HepG2 (cell line): Measurements from ENCODE around the gene RBCK1. TPM values are rescaled to one million over a fixed set of nuclear protein-coding genes. Genes with fewer than 3 reads are reported as not detected.

Experiments used
- AGO1 ChIP-seq: fragments of 200-400 bp; formaldehyde crosslinking; IDR thresholded peaks from 2 replicates; pipeline ENCODE4 v1.6.1; 2017; ENCODE audit warnings: mild to moderate bottlenecking, low read depth, low read length, moderate library complexity; ENCODE audit not compliant: poor library complexity, severe bottlenecking
- ASH2L ChIP-seq: fragments of 300-600, 200-600 bp; sonication (generic); IDR thresholded peaks from 2 replicates; pipeline ENCODE4 v1.7.0; 2017; ENCODE audit warnings: low read depth, mild to moderate bottlenecking, moderate library complexity, mixed read lengths, low read length; ENCODE audit not compliant: insufficient read length
- BHLHE40 ChIP-seq: IDR thresholded peaks from 2 replicates; pipeline ENCODE4 v1.6.1; 2011; ENCODE audit warnings: low read length, improper control_type of control experiment
- CBX5 ChIP-seq: sonication (generic); formaldehyde crosslinking; IDR thresholded peaks from 2 replicates; pipeline ENCODE4 v1.4.0; 2020; ENCODE audit warnings: missing genetic modification reagents, borderline replicate concordance
- GATA4 ChIP-seq: sonication (generic); IDR thresholded peaks from 2 replicates; pipeline ENCODE4 v1.6.1; 2016; ENCODE audit warnings: antibody characterized with exemption, low read depth, borderline replicate concordance
- GZF1 ChIP-seq: sonication (generic); formaldehyde crosslinking; IDR thresholded peaks from 2 replicates; pipeline ENCODE4 v1.5.1; 2020; ENCODE audit warnings: mild to moderate bottlenecking, missing genetic modification reagents
- IKZF1 ChIP-seq: fragments of 450-650 bp; IDR thresholded peaks from 2 replicates; pipeline ENCODE4 v1.7.1; 2016
- KMT2A ChIP-seq: sonication (generic); formaldehyde crosslinking; IDR thresholded peaks from 2 replicates; pipeline ENCODE4 v1.4.0; 2020; ENCODE audit warnings: missing genetic modification reagents
- MBD4 ChIP-seq: IDR thresholded peaks from 2 replicates; pipeline ENCODE4 v1.6.1; 2012; ENCODE audit warnings: low read length, inconsistent platforms, borderline replicate concordance
- MTF1 ChIP-seq: sonication (generic); formaldehyde crosslinking; IDR thresholded peaks from 2 replicates; pipeline ENCODE4 v1.5.0; 2020; ENCODE audit warnings: missing genetic modification reagents
- POLR2A ChIP-seq, 2 experiments: IDR thresholded peaks; 2 replicates each; pipeline ENCODE4 v1.6.1; 2011; ENCODE audit warnings: low read depth in 2 of 2, low read length in 2 of 2, mild to moderate bottlenecking in 1 of 2, moderate library complexity in 1 of 2; ENCODE audit not compliant: insufficient read depth in 1 of 2
- RFX5 ChIP-seq: IDR thresholded peaks from 2 replicates; pipeline ENCODE4 v1.6.1; 2011; ENCODE audit warnings: low read depth, low read length, improper control_type of control experiment
- TCF7 ChIP-seq: sonication (generic); IDR thresholded peaks from 2 replicates; pipeline ENCODE4 v1.6.1; 2016; ENCODE audit warnings: antibody characterized with exemption, low read depth
- ZBTB1 ChIP-seq: sonication (generic); formaldehyde crosslinking; IDR thresholded peaks from 2 replicates; pipeline ENCODE4 v1.4.0; 2020; ENCODE audit warnings: missing genetic modification reagents, borderline replicate concordance
- ZBTB3 ChIP-seq: sonication (generic); formaldehyde crosslinking; IDR thresholded peaks from 2 replicates; pipeline ENCODE4 v1.4.0; 2020; ENCODE audit warnings: low read depth, mild to moderate bottlenecking, moderate library complexity, missing genetic modification reagents, borderline replicate concordance
- ZFP36L2 ChIP-seq: sonication (generic); formaldehyde crosslinking; IDR thresholded peaks from 2 replicates; pipeline ENCODE4 v1.4.0; 2020; ENCODE audit warnings: missing genetic modification reagents
- ZKSCAN5 ChIP-seq: sonication (generic); formaldehyde crosslinking; IDR thresholded peaks from 2 replicates; pipeline ENCODE4 v1.5.1; 2020; ENCODE audit warnings: mild to moderate bottlenecking, missing genetic modification reagents
- ZNF180 ChIP-seq: sonication (generic); formaldehyde crosslinking; IDR thresholded peaks from 2 replicates; pipeline ENCODE4 v1.4.0; 2020; ENCODE audit warnings: low read depth, missing genetic modification reagents, borderline replicate concordance
- ZNF224 ChIP-seq: sonication (generic); formaldehyde crosslinking; IDR thresholded peaks from 2 replicates; pipeline ENCODE4 v1.5.0; 2020; ENCODE audit warnings: mild to moderate bottlenecking, missing genetic modification reagents
- ZNF256 ChIP-seq: sonication (generic); formaldehyde crosslinking; conservative IDR thresholded peaks from 2 replicates; pipeline ENCODE4 v1.4.0; 2020; ENCODE audit warnings: missing genetic modification reagents
- ZNF354B ChIP-seq: sonication (generic); formaldehyde crosslinking; IDR thresholded peaks from 2 replicates; pipeline ENCODE4 v1.8.0; 2022; ENCODE audit warnings: mild to moderate bottlenecking, missing genetic modification reagents
- ZNF572 ChIP-seq: sonication (generic); formaldehyde crosslinking; IDR thresholded peaks from 2 replicates; pipeline ENCODE4 v1.5.1; 2020; ENCODE audit warnings: mild to moderate bottlenecking, missing genetic modification reagents
- ZNF672 ChIP-seq: sonication (generic); formaldehyde crosslinking; IDR thresholded peaks from 2 replicates; pipeline ENCODE4 v1.8.1; 2022; ENCODE audit warnings: missing genetic modification reagents
- ZNF713 ChIP-seq: sonication (generic); formaldehyde crosslinking; IDR thresholded peaks from 2 replicates; pipeline ENCODE4 v1.4.0; 2020; ENCODE audit warnings: mild to moderate bottlenecking, missing genetic modification reagents
- ZNF720 ChIP-seq: sonication (generic); formaldehyde crosslinking; IDR thresholded peaks from 2 replicates; pipeline ENCODE4 v1.4.0; 2020; ENCODE audit warnings: missing genetic modification reagents
- ZNF749 ChIP-seq: sonication (generic); formaldehyde crosslinking; IDR thresholded peaks from 2 replicates; pipeline ENCODE4 v1.8.0; 2022; ENCODE audit warnings: mild to moderate bottlenecking, missing genetic modification reagents, moderate library complexity, borderline replicate concordance
- ZNF782 ChIP-seq: sonication (generic); formaldehyde crosslinking; IDR thresholded peaks from 2 replicates; pipeline ENCODE4 v1.4.0; 2020; ENCODE audit warnings: missing genetic modification reagents, mild to moderate bottlenecking, borderline replicate concordance
- ZSCAN21 ChIP-seq: sonication (generic); formaldehyde crosslinking; IDR thresholded peaks from 2 replicates; pipeline ENCODE4 v1.8.0; 2022; ENCODE audit warnings: mild to moderate bottlenecking, missing genetic modification reagents, moderate library complexity, borderline replicate concordance
- ZSCAN30 ChIP-seq: sonication (generic); formaldehyde crosslinking; IDR thresholded peaks from 2 replicates; pipeline ENCODE4 v1.5.0; 2020; ENCODE audit warnings: mild to moderate bottlenecking, missing genetic modification reagents
- polyA plus RNA-seq, 8 experiments: library from polyadenylated mRNA; depleted of rRNA in 3 of 8; stranded (reverse) in 7 of 8; unstranded in 1 of 8; fragments of >200 nt; fragmentation: Illumina TruSeq in 4 of 8; extraction: Trizol in 4 of 8; gene quantifications; 2 replicates each; pipeline versions ENCODE4 v1.2.1 to v1.2.3, GENCODE V29; 2011 to 2016; ENCODE audit warnings: low read depth in 4 of 8, missing spikeins in 1 of 8, mixed read lengths in 1 of 8; ENCODE audit not compliant: insufficient read depth in 1 of 8
- total RNA-seq, 5 experiments: library from RNA; depleted of rRNA; stranded (reverse); fragments of >200 nt; fragmentation: Illumina TruSeq; extraction: Trizol; gene quantifications; 2 replicates each; pipeline ENCODE4 v1.2.3, GENCODE V29; 2016; ENCODE audit warnings: low read depth in 1 of 5
- TF ChIP-seq, protein P1 (sequence below): sonication (generic); formaldehyde crosslinking; IDR thresholded peaks from 2 replicates; pipeline ENCODE4 v1.9.0; 2021; ENCODE audit warnings: missing genetic modification reagents, borderline replicate concordance
- TF ChIP-seq, protein P2 (sequence below): sonication (generic); formaldehyde crosslinking; IDR thresholded peaks from 2 replicates; pipeline ENCODE4 v1.4.0; 2020; ENCODE audit warnings: mild to moderate bottlenecking, missing genetic modification reagents

RBCK1 gene
- total and polyA plus RNA-seq, 2 of the 13 experiments (the other 11 are each of a cell fraction or from before 2014, with no cell fraction given), result 149 to 215 TPM

- TF ChIP-seq, protein P1, sequence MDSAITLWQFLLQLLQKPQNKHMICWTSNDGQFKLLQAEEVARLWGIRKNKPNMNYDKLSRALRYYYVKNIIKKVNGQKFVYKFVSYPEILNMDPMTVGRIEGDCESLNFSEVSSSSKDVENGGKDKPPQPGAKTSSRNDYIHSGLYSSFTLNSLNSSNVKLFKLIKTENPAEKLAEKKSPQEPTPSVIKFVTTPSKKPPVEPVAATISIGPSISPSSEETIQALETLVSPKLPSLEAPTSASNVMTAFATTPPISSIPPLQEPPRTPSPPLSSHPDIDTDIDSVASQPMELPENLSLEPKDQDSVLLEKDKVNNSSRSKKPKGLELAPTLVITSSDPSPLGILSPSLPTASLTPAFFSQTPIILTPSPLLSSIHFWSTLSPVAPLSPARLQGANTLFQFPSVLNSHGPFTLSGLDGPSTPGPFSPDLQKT (CRISPR knock-in tag), result no peak
- no peak for TF ChIP-seq ZKSCAN5 (CRISPR knock-in tag)
- TF ChIP-seq TCF7, result no peak
- TF ChIP-seq ZNF720 (CRISPR knock-in tag), result no peak
- no peak for TF ChIP-seq CBX5 (CRISPR knock-in tag)
- no peak for TF ChIP-seq MTF1
- no peak for TF ChIP-seq ZSCAN30 (CRISPR knock-in tag)
- TF ChIP-seq ZNF749 (CRISPR knock-in tag), result no peak
- TF ChIP-seq POLR2A (IDR thresholded peaks at IDR 0.05; ENCODE audit: insufficient read depth in 1 of 2, low read depth in 2 of 2, low read length in 2 of 2), result no peak
- peak; percentile 18; the same call in 1 of the 2 replicates for TF ChIP-seq ZSCAN21 (CRISPR knock-in tag)
- TF ChIP-seq RFX5, result no peak
- no peak for TF ChIP-seq MBD4
- no peak for TF ChIP-seq IKZF1
- TF ChIP-seq ZNF572, result no peak
- TF ChIP-seq ZNF354B (CRISPR knock-in tag), result no peak
- no peak for TF ChIP-seq ZNF180 (CRISPR knock-in tag)
- TF ChIP-seq ZBTB1 (CRISPR knock-in tag), result no peak
- TF ChIP-seq ZBTB3, result no peak
- no peak for TF ChIP-seq AGO1
- no peak; the same call in 1 of the 2 replicates for TF ChIP-seq ZNF224 (CRISPR knock-in tag)
- no peak for TF ChIP-seq GATA4
- no peak for TF ChIP-seq ZFP36L2 (CRISPR knock-in tag)
- TF ChIP-seq GZF1, result no peak
- no peak for TF ChIP-seq BHLHE40
- TF ChIP-seq ASH2L, result no peak
- peak; percentile 90; the same call in 1 of the 2 replicates for TF ChIP-seq ZNF782 (CRISPR knock-in tag)
- no peak for TF ChIP-seq KMT2A
- 0 out of 2 replicates have a peak, but pooled peaks have one; percentile 21 for TF ChIP-seq ZNF713 (CRISPR knock-in tag)
- no peak for TF ChIP-seq ZNF256 (CRISPR knock-in tag)
- TF ChIP-seq, protein P2, sequence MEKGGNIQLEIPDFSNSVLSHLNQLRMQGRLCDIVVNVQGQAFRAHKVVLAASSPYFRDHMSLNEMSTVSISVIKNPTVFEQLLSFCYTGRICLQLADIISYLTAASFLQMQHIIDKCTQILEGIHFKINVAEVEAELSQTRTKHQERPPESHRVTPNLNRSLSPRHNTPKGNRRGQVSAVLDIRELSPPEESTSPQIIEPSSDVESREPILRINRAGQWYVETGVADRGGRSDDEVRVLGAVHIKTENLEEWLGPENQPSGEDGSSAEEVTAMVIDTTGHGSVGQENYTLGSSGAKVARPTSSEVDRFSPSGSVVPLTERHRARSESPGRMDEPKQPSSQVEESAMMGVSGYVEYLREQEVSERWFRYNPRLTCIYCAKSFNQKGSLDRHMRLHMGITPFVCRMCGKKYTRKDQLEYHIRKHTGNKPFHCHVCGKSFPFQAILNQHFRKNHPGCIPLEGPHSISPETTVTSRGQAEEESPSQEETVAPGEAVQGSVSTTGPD, result no peak
- TF ChIP-seq ZNF672, result no peak
These were observed 44.6 kb upstream of the RBCK1 start (continued) for GRCh38 chr20:363319-364078.
